Trophoblast cell (in vitro differentiated cells and primary cell): ENCODE measurements around the gene OGDH.
A peak's percentile ranks its signal among the peaks of the same experiment; 100 is the strongest.
"Not testable (repeated sequence)": the region's sequence is repeated elsewhere in the genome, so short reads cannot be mapped to it uniquely, and the experiment has no call there.

Experiments
- DNase-seq, 2 donors: peaks; one replicate each; pipeline ENCODE4 v3.0.0-alpha.2; 2016
- H2AFZ ChIP-seq: 2 replicates; pipeline ENCODE4 v1.6.1; 2013; ENCODE audit warnings: low read length, moderate library complexity, mild to moderate bottlenecking; ENCODE audit not compliant: insufficient read depth, poor library complexity
- H2AK5ac ChIP-seq: 2 replicates; pipeline ENCODE4 v1.6.1; 2013; ENCODE audit warnings: mild to moderate bottlenecking, low read length
- H2BK120ac ChIP-seq: 2 replicates; pipeline ENCODE4 v1.6.1; 2013; ENCODE audit warnings: low read length, mild to moderate bottlenecking, moderate library complexity; ENCODE audit not compliant: insufficient read depth, poor library complexity
- H2BK12ac ChIP-seq: 2 replicates; pipeline ENCODE4 v1.6.1; 2013; ENCODE audit warnings: mild to moderate bottlenecking, low read length, moderate library complexity
- H2BK5ac ChIP-seq: 2 replicates; pipeline ENCODE4 v1.6.1; 2013; ENCODE audit warnings: low read length, low read depth, moderate library complexity, mild to moderate bottlenecking; ENCODE audit not compliant: poor library complexity
- H3K14ac ChIP-seq: 2 replicates; pipeline ENCODE4 v1.6.1; 2013; ENCODE audit warnings: mild to moderate bottlenecking, low read length
- H3K18ac ChIP-seq: 2 replicates; pipeline ENCODE4 v1.6.1; 2013; ENCODE audit warnings: mild to moderate bottlenecking, low read length
- H3K23ac ChIP-seq: 2 replicates; pipeline ENCODE4 v1.6.1; 2013; ENCODE audit warnings: low read length
- H3K27ac ChIP-seq: 2 replicates; pipeline ENCODE4 v1.5.1; 2013; ENCODE audit warnings: low read depth, mild to moderate bottlenecking, inconsistent platforms, low read length, moderate library complexity
- H3K27me3 ChIP-seq: 2 replicates; pipeline ENCODE4 v1.6.1; 2013; ENCODE audit warnings: inconsistent platforms, mild to moderate bottlenecking, low read length, moderate library complexity; ENCODE audit not compliant: insufficient read depth
- H3K36me3 ChIP-seq, 2 experiments: 1 replicate in 1 of 2; 2 replicates in 1 of 2; pipeline ENCODE4 v1.6.1; 2013; ENCODE audit warnings: low read length in 2 of 2, mild to moderate bottlenecking in 2 of 2, moderate library complexity in 1 of 2; ENCODE audit not compliant: insufficient read depth in 2 of 2, control insufficient read depth in 1 of 2
- H3K4ac ChIP-seq: 2 replicates; pipeline ENCODE4 v1.6.1; 2013; ENCODE audit warnings: low read depth, mild to moderate bottlenecking, low read length, moderate library complexity
- H3K4me1 ChIP-seq, 2 experiments: 1 replicate in 1 of 2; 2 replicates in 1 of 2; pipeline ENCODE4 v1.6.1; 2013; ENCODE audit warnings: low read length in 2 of 2, mild to moderate bottlenecking in 2 of 2, moderate library complexity in 1 of 2; ENCODE audit not compliant: insufficient read depth in 2 of 2, control insufficient read depth in 1 of 2
- H3K4me2 ChIP-seq: 2 replicates; pipeline ENCODE4 v1.6.1; 2013; ENCODE audit warnings: inconsistent platforms, mild to moderate bottlenecking, low read length, moderate library complexity
- H3K4me3 ChIP-seq: 2 replicates; pipeline ENCODE4 v1.5.1; 2013; ENCODE audit warnings: mild to moderate bottlenecking, low read depth, low read length, inconsistent platforms
- H3K79me1 ChIP-seq: one replicate; pipeline ENCODE4 v1.6.1; 2013; ENCODE audit warnings: low read length
- H3K79me2 ChIP-seq: 2 replicates; pipeline ENCODE4 v1.6.1; 2013; ENCODE audit warnings: low read length, mild to moderate bottlenecking; ENCODE audit not compliant: control insufficient read depth, insufficient read depth, poor library complexity
- H3K9ac ChIP-seq: 2 replicates; pipeline ENCODE4 v1.6.1; 2013; ENCODE audit warnings: mild to moderate bottlenecking, low read length
- H3K9me3 ChIP-seq: 2 replicates; pipeline ENCODE4 v1.6.1; 2013; ENCODE audit warnings: low read depth, mild to moderate bottlenecking, control low read depth, inconsistent platforms, low read length; ENCODE audit not compliant: insufficient read depth
- H4K12ac ChIP-seq: 2 replicates; pipeline ENCODE4 v1.6.1; 2013; ENCODE audit warnings: low read depth, mild to moderate bottlenecking, low read length, moderate library complexity
- H4K8ac ChIP-seq: 2 replicates; pipeline ENCODE4 v1.6.1; 2013; ENCODE audit warnings: low read depth, mild to moderate bottlenecking, low read length, moderate library complexity
- H4K91ac ChIP-seq: one replicate; pipeline ENCODE4 v1.6.1; 2013; ENCODE audit warnings: low read depth, mild to moderate bottlenecking, low read length, moderate library complexity
- WGBS: extraction: QIAGEN DNeasy Blood & Tissue Kit; methylation state at CpG from one replicate; pipeline ENCODE4 v1.1.7; 2013; ENCODE audit warnings: missing lambda C conversion rate; ENCODE audit not compliant: insufficient read length, insufficient coverage; ENCODE audit errors: extremely low coverage; 5-methylcytosine and 5-hydroxymethylcytosine counted together

OGDH gene

GRCh38 chr7:44727158-44727936 lies 120.9 kb downstream of the OGDH start:
- H3K4me3 ChIP-seq, result no peak overlapping the region
- H4K8ac ChIP-seq, result no peak overlapping the region
- DNase-seq, result peak; percentile 81 to 83
- no peak overlapping the region for H4K12ac ChIP-seq
- H3K9ac ChIP-seq, result no peak overlapping the region
- H3K27ac ChIP-seq, result no peak overlapping the region
- H3K9me3 ChIP-seq, result no peaks in the 10 kb centered on the region
- no peaks in the 10 kb centered on the region for H3K79me2 ChIP-seq
- H4K91ac ChIP-seq, result no peak overlapping the region
- H2BK120ac ChIP-seq, result no peak overlapping the region
- H2AFZ ChIP-seq, result no peak overlapping the region
- no peaks in the 10 kb centered on the region for H3K36me3 ChIP-seq
- no peak overlapping the region for H3K4me2 ChIP-seq
- H2BK5ac ChIP-seq, result no peak overlapping the region
- no peak overlapping the region for H3K4ac ChIP-seq
- no peak overlapping the region for H2BK12ac ChIP-seq
- H3K14ac ChIP-seq, result no peak overlapping the region
- no peak overlapping the region for H3K23ac ChIP-seq
- no CpG with 5 or more reads among the region's 6 CpGs for WGBS
- H3K79me1 ChIP-seq, result no peaks in the 10 kb centered on the region
- H3K4me1 ChIP-seq, result peaks cover 8 to 9% of the 10 kb centered on the region in 2 experiments
- no peaks in the 10 kb centered on the region for H3K27me3 ChIP-seq
- no peak overlapping the region for H3K18ac ChIP-seq
- no peak overlapping the region for H2AK5ac ChIP-seq

GRCh38 chr7:44727937-44728262 lies 121.5 kb downstream of the OGDH start:
- H3K4me1 ChIP-seq, result peaks cover 8 to 9% of the 10 kb centered on the region in 2 experiments
- no peaks in the 10 kb centered on the region for H3K9me3 ChIP-seq
- no peaks in the 10 kb centered on the region for H3K36me3 ChIP-seq
- H3K4me2 ChIP-seq, result no peak overlapping the region
- H3K23ac ChIP-seq, result no peak overlapping the region
- H4K8ac ChIP-seq, result no peak overlapping the region
- H2AFZ ChIP-seq, result no peak overlapping the region
- no peak overlapping the region for H2BK5ac ChIP-seq
- H3K14ac ChIP-seq, result no peak overlapping the region
- DNase-seq, result no peak
- H3K27ac ChIP-seq, result no peak overlapping the region
- no peaks in the 10 kb centered on the region for H3K79me1 ChIP-seq
- H3K4ac ChIP-seq, result no peak overlapping the region
- H3K27me3 ChIP-seq, result no peaks in the 10 kb centered on the region
- no peaks in the 10 kb centered on the region for H3K79me2 ChIP-seq
- no peak overlapping the region for H3K18ac ChIP-seq
- no peak overlapping the region for H4K12ac ChIP-seq
- no CpG with 5 or more reads among the region's 1 CpG for WGBS
- H3K4me3 ChIP-seq, result no peak overlapping the region
- no peak overlapping the region for H3K9ac ChIP-seq
- H2BK12ac ChIP-seq, result no peak overlapping the region
- H2BK120ac ChIP-seq, result no peak overlapping the region
- no peak overlapping the region for H4K91ac ChIP-seq
- no peak overlapping the region for H2AK5ac ChIP-seq

GRCh38 chr7:44729949-44730590 lies 123.6 kb downstream of the OGDH start:
- Histone ChIP-seq H2AFZ (no peak overlapping the region), H3K18ac (no peak overlapping the region), H3K27ac (no peak overlapping the region), H3K4me1 (peaks cover 4 to 5% of the 10 kb centered on the region in 2 experiments), H2AK5ac (no peak overlapping the region), H3K4me2 (no peak overlapping the region), H4K12ac (no peak overlapping the region), H3K4me3 (no peak overlapping the region), H4K91ac (no peak overlapping the region), H3K36me3 (no peaks in the 10 kb centered on the region), H3K79me1 (no peaks in the 10 kb centered on the region), H3K9ac (no peak overlapping the region), H3K4ac (no peak overlapping the region), H2BK12ac (no peak overlapping the region), H3K14ac (no peak overlapping the region), H3K79me2 (no peaks in the 10 kb centered on the region), H3K27me3 (no peaks in the 10 kb centered on the region), H3K23ac (no peak overlapping the region), H3K9me3 (no peaks in the 10 kb centered on the region), H4K8ac (no peak overlapping the region), H2BK120ac (no peak overlapping the region), H2BK5ac (no peak overlapping the region)
- WGBS, result no CpG with 5 or more reads among the region's 12 CpGs
- no peak for DNase-seq

- not testable (repeated sequence) for H3K27ac ChIP-seq, H4K8ac ChIP-seq, H3K14ac ChIP-seq, H3K79me1 ChIP-seq, H4K12ac ChIP-seq, H2AK5ac ChIP-seq, H3K36me3 ChIP-seq, H3K4ac ChIP-seq, H3K4me3 ChIP-seq, H2BK120ac ChIP-seq, H3K4me2 ChIP-seq, H3K18ac ChIP-seq, H3K4me1 ChIP-seq, H2BK5ac ChIP-seq, H4K91ac ChIP-seq, H2BK12ac ChIP-seq, H3K9ac ChIP-seq, H3K27me3 ChIP-seq, H3K9me3 ChIP-seq, H3K79me2 ChIP-seq, H2AFZ ChIP-seq, DNase-seq, H3K23ac ChIP-seq
- no CpG with 5 or more reads among the region's 6 CpGs for WGBS
These were observed 126.5 kb downstream of the OGDH start for GRCh38 chr7:44732971-44733370.
